ENCODE measurements around the gene PRKAG2.

DNA sequence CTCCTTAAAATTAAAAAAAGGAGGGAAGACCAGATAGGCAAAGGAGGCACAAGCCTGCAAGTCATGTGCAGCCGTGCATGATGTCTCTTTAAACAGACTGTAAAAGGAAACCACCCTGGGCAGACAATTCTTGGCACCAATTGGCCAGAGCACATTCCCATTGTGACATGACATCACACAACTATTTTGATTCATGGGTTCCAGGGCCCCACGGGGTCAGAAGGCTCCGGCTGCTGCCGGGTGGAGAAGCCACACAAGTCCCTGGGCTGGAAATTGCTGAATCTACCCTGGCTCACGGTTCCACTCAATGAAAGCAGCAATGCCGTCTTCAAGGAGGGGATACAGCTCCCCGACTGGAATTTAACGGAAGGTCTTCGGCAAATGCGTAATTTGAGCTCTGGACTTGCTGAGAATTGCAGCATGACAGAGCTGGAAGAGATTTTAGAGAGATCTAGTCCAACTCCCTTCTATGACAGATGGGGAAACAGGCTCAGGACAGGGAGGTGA lies 140.5 kb downstream of the PRKAG2 start:
- no peak for TF ChIP-seq POLR2A (IDR thresholded peaks at IDR 0.05; ENCODE audit: low read length)
- no peak for TF ChIP-seq GATA1 (IDR thresholded peaks at IDR 0.05; ENCODE audit: low read depth, low read length)
